H9 (cell line): ENCODE data around the gene TMEM235. TPM values are rescaled to one million over a fixed set of nuclear protein-coding genes. Genes with fewer than 3 reads are reported as not detected.

ENCODE experiments used
- DNase-seq: peaks from one replicate; pipeline ENCODE4 v3.0.0-alpha.2; 2017
- H2AFZ ChIP-seq: one replicate; pipeline ENCODE4 v1.6.1; 2013; ENCODE audit warnings: mild to moderate bottlenecking, low read length, control low read depth, moderate library complexity
- H2AK5ac ChIP-seq: 2 replicates; pipeline ENCODE4 v1.6.1; 2013; ENCODE audit warnings: low read length, control low read depth, mixed read lengths; ENCODE audit not compliant: insufficient read length
- H2BK120ac ChIP-seq: one replicate; pipeline ENCODE4 v1.6.1; 2013; ENCODE audit warnings: low read depth, mild to moderate bottlenecking, low read length, control low read depth, inconsistent platforms; ENCODE audit not compliant: poor library complexity, severe bottlenecking
- H2BK12ac ChIP-seq: 2 replicates; pipeline ENCODE4 v1.6.1; 2013; ENCODE audit warnings: low read length, control low read depth, mixed read lengths, low read depth; ENCODE audit not compliant: insufficient read length
- H2BK15ac ChIP-seq: 2 replicates; pipeline ENCODE4 v1.6.1; 2013; ENCODE audit warnings: low read depth, low read length, control low read depth
- H2BK20ac ChIP-seq: one replicate; pipeline ENCODE4 v1.6.1; 2013; ENCODE audit warnings: low read depth, mild to moderate bottlenecking, low read length, control low read depth, inconsistent platforms; ENCODE audit not compliant: poor library complexity, severe bottlenecking
- H2BK5ac ChIP-seq: 2 replicates; pipeline ENCODE4 v1.6.1; 2013; ENCODE audit warnings: low read length, control low read depth, mixed read lengths; ENCODE audit not compliant: insufficient read length
- H3K14ac ChIP-seq: 2 replicates; pipeline ENCODE4 v1.6.1; 2013; ENCODE audit warnings: low read length, control low read depth; ENCODE audit not compliant: insufficient read depth
- H3K18ac ChIP-seq: 2 replicates; pipeline ENCODE4 v1.6.1; 2013; ENCODE audit warnings: low read depth, mild to moderate bottlenecking, mixed read lengths, low read length, control low read depth; ENCODE audit not compliant: insufficient read length
- H3K23ac ChIP-seq: 2 replicates; pipeline ENCODE4 v1.6.1; 2013; ENCODE audit warnings: low read length, control low read depth, mixed read lengths, low read depth; ENCODE audit not compliant: insufficient read length
- H3K23me2 ChIP-seq: 2 replicates; pipeline ENCODE4 v1.6.1; 2013; ENCODE audit warnings: low read depth, mild to moderate bottlenecking, mixed read lengths, low read length, control low read depth; ENCODE audit not compliant: insufficient read length, poor library complexity, severe bottlenecking
- H3K27ac ChIP-seq: 2 replicates; pipeline ENCODE4 v1.5.1; 2013; ENCODE audit warnings: low read length, control low read depth, mixed read lengths, low read depth; ENCODE audit not compliant: insufficient read length
- H3K27me3 ChIP-seq: 2 replicates; pipeline ENCODE4 v1.6.1; 2013; ENCODE audit warnings: low read length, control low read depth, inconsistent platforms; ENCODE audit not compliant: insufficient read depth
- H3K4ac ChIP-seq: 2 replicates; pipeline ENCODE4 v1.6.1; 2013; ENCODE audit warnings: low read depth, mild to moderate bottlenecking, control low read depth, inconsistent platforms, low read length, moderate library complexity
- H3K4me1 ChIP-seq: 2 replicates; pipeline ENCODE4 v1.6.1; 2013; ENCODE audit warnings: low read length, control low read depth, inconsistent platforms; ENCODE audit not compliant: insufficient read depth
- H3K4me2 ChIP-seq: 2 replicates; pipeline ENCODE4 v1.6.1; 2013; ENCODE audit warnings: low read length, control low read depth, mixed read lengths; ENCODE audit not compliant: insufficient read length, insufficient read depth
- H3K56ac ChIP-seq: 2 replicates; pipeline ENCODE4 v1.6.1; 2013; ENCODE audit warnings: low read depth, mild to moderate bottlenecking, mixed read lengths, low read length, control low read depth; ENCODE audit not compliant: insufficient read length
- H3K79me1 ChIP-seq: 2 replicates; pipeline ENCODE4 v1.6.1; 2013; ENCODE audit warnings: low read depth, mild to moderate bottlenecking, moderate library complexity, low read length, control low read depth, inconsistent platforms; ENCODE audit not compliant: insufficient read depth, poor library complexity, severe bottlenecking
- H3K79me2 ChIP-seq: 2 replicates; pipeline ENCODE4 v1.6.1; 2013; ENCODE audit warnings: low read length, control low read depth, inconsistent platforms; ENCODE audit not compliant: insufficient read depth
- H3K9ac ChIP-seq: 2 replicates; pipeline ENCODE4 v1.6.1; 2013; ENCODE audit warnings: low read length, control low read depth, mixed read lengths; ENCODE audit not compliant: insufficient read length; ENCODE audit errors: extremely low read depth
- H3K9me3 ChIP-seq: one replicate; pipeline ENCODE4 v1.6.1; 2013; ENCODE audit warnings: low read depth, low read length, inconsistent platforms; ENCODE audit not compliant: control insufficient read depth
- H3T11ph ChIP-seq: one replicate; pipeline ENCODE4 v1.6.1; 2013; ENCODE audit warnings: mild to moderate bottlenecking, low read length, control low read depth, inconsistent platforms
- H4K20me1 ChIP-seq: one replicate; pipeline ENCODE4 v1.6.1; 2013; ENCODE audit not compliant: control insufficient read depth, insufficient read length, insufficient read depth
- H4K5ac ChIP-seq: 2 replicates; pipeline ENCODE4 v1.6.1; 2013; ENCODE audit warnings: low read depth, mild to moderate bottlenecking, mixed read lengths, low read length, control low read depth; ENCODE audit not compliant: insufficient read length
- H4K8ac ChIP-seq: replicated peaks from 2 replicates; pipeline ENCODE4 v1.6.1; 2013; ENCODE audit warnings: low read length, control low read depth, mixed read lengths, low read depth; ENCODE audit not compliant: insufficient read length
- H4K91ac ChIP-seq: 2 replicates; pipeline ENCODE4 v1.6.1; 2013; ENCODE audit warnings: low read depth, mild to moderate bottlenecking, moderate library complexity, mixed read lengths, low read length, control low read depth; ENCODE audit not compliant: insufficient read length
- H3K27ac Mint-ChIP-seq, 3 experiments: 2 replicates in 2 of 3; 3 replicates in 1 of 3; pipeline ENCODE4 v1.8.0; 2020 to 2021; ENCODE audit warnings: mixed read lengths in 3 of 3, mild to moderate bottlenecking in 1 of 3, moderate library complexity in 1 of 3
- H3K27me3 Mint-ChIP-seq: 2 replicates; pipeline ENCODE4 v1.8.0; 2021; ENCODE audit warnings: low read depth, mild to moderate bottlenecking, moderate library complexity, mixed read lengths
- H3K36me3 Mint-ChIP-seq, 3 experiments: 2 replicates in 2 of 3; 3 replicates in 1 of 3; pipeline ENCODE4 v1.8.0; 2020 to 2021; ENCODE audit warnings: low read depth in 3 of 3, mixed read lengths in 3 of 3; ENCODE audit not compliant: insufficient read depth in 1 of 3
- H3K4me1 Mint-ChIP-seq, 2 experiments: 2 replicates each; pipeline ENCODE4 v1.8.0; 2020; ENCODE audit warnings: mixed read lengths in 2 of 2
- H3K4me3 Mint-ChIP-seq, 2 experiments: 2 replicates in 1 of 2; 3 replicates in 1 of 2; pipeline ENCODE4 v1.8.0; 2020 to 2021; ENCODE audit warnings: mild to moderate bottlenecking in 2 of 2, mixed read lengths in 2 of 2, moderate library complexity in 1 of 2
- H3K9me3 Mint-ChIP-seq, 2 experiments: 2 replicates in 1 of 2; 3 replicates in 1 of 2; pipeline ENCODE4 v1.8.0; 2020; ENCODE audit warnings: mild to moderate bottlenecking in 2 of 2, mixed read lengths in 2 of 2, moderate library complexity in 1 of 2
- WGBS: extraction: QIAGEN DNeasy Blood & Tissue Kit; methylation state at CpG from one replicate; pipeline ENCODE4 v1.1.7; 2013; ENCODE audit warnings: missing lambda C conversion rate, low lambda C conversion rate, mixed read lengths; ENCODE audit not compliant: insufficient read length; ENCODE audit errors: extremely low coverage; 5-methylcytosine and 5-hydroxymethylcytosine counted together
- total RNA-seq: library from RNA; stranded (reverse); gene quantifications from 2 replicates; pipeline ENCODE4 v1.2.1, GENCODE V29; 2021
- TF ChIP-seq, protein P1 (sequence below): fragments of 200-600 bp; sonication (generic); conservative IDR thresholded peaks from 3 replicates; pipeline ENCODE4 v1.8.0; 2021; ENCODE audit warnings: antibody characterized with exemption, mild to moderate bottlenecking

Gene TMEM235
- total RNA-seq, 1 experiment from 2014 or later: 0.28 TPM

GRCh38 chr17:78226055-78226758 lies 5.2 kb upstream of the TMEM235 start:
- Mint-ChIP-seq H3K27ac (peak overlapping the region in 2 of 3 experiments; percentile 59 to 65; a peak in 3 of 7 replicates), H3K36me3 (peaks cover 20 to 35% (median 30%) of the 10 kb centered on the region in 3 experiments; a peak in 6 of 7 replicates), H3K9me3 (no peaks in the 10 kb centered on the region; a peak in 1 of 5 replicates), H3K27me3 (peaks cover 25% of the 10 kb centered on the region), H3K4me1 (peaks cover 0 to 6% of the 10 kb centered on the region in 2 experiments; a peak in 1 of 4 replicates), H3K4me3 (no peak overlapping the region)
- H3K56ac ChIP-seq: no peak overlapping the region
- DNase-seq: no peak
- WGBS: no CpG with 5 or more reads among the region's 12 CpGs
- no peak overlapping the region for H2BK5ac ChIP-seq
- no peaks in the 10 kb centered on the region for H3K79me2 ChIP-seq
- H2BK120ac ChIP-seq: no peak overlapping the region
- no peak overlapping the region for H2BK12ac ChIP-seq
- H3K4ac ChIP-seq: no peak overlapping the region
- no peak overlapping the region for H4K8ac ChIP-seq
- H4K5ac ChIP-seq: no peak overlapping the region
- no peak overlapping the region for H2BK15ac ChIP-seq
- H3K4me1 ChIP-seq: no peaks in the 10 kb centered on the region
- no peaks in the 10 kb centered on the region for H3K9me3 ChIP-seq
- H3K79me1 ChIP-seq: peaks cover 6% of the 10 kb centered on the region
- H2BK20ac ChIP-seq: no peak overlapping the region
- H3T11ph ChIP-seq: no peak overlapping the region
- H3K27ac ChIP-seq: no peak overlapping the region
- no peak overlapping the region; the same call in 1 of the 2 replicates for H3K14ac ChIP-seq
- H3K18ac ChIP-seq: no peak overlapping the region
- peaks cover 4% of the 10 kb centered on the region; the same call in 1 of the 2 replicates for H3K27me3 ChIP-seq
- H3K9ac ChIP-seq: no peak overlapping the region
- no peaks in the 10 kb centered on the region for H4K20me1 ChIP-seq
- no peak overlapping the region for H2AFZ ChIP-seq
- H3K4me2 ChIP-seq: no peak overlapping the region
- no peak overlapping the region for H4K91ac ChIP-seq
- no peak overlapping the region for H3K23ac ChIP-seq
- no peak overlapping the region for H2AK5ac ChIP-seq
- H3K23me2 ChIP-seq: no peaks in the 10 kb centered on the region
- TF ChIP-seq, protein P1, sequence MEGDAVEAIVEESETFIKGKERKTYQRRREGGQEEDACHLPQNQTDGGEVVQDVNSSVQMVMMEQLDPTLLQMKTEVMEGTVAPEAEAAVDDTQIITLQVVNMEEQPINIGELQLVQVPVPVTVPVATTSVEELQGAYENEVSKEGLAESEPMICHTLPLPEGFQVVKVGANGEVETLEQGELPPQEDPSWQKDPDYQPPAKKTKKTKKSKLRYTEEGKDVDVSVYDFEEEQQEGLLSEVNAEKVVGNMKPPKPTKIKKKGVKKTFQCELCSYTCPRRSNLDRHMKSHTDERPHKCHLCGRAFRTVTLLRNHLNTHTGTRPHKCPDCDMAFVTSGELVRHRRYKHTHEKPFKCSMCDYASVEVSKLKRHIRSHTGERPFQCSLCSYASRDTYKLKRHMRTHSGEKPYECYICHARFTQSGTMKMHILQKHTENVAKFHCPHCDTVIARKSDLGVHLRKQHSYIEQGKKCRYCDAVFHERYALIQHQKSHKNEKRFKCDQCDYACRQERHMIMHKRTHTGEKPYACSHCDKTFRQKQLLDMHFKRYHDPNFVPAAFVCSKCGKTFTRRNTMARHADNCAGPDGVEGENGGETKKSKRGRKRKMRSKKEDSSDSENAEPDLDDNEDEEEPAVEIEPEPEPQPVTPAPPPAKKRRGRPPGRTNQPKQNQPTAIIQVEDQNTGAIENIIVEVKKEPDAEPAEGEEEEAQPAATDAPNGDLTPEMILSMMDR: no peak
